Tibial nerve (tissue), 4 donors: ENCODE results near the gene LCORL. TPM values are rescaled to one million over a fixed set of nuclear protein-coding genes. Genes with fewer than 3 reads are reported as not detected.
A peak's percentile ranks its signal among the peaks of the same experiment; 100 is the strongest.
"Not testable (repeated sequence)": the region's sequence is repeated elsewhere in the genome, so short reads cannot be mapped to it uniquely, and the experiment has no call there.

Experiments
- DNase-seq, 2 donors: peaks; one replicate each; pipeline ENCODE4 v3.0.0-alpha.2; 2019; ENCODE audit warnings: low spot score in 2 of 2
- H3K27ac ChIP-seq, 4 donors: fragments of 200-600 bp; sonication (generic) in 3 of 4; one replicate each; pipeline ENCODE4 v1.5.1; 2017 to 2019; ENCODE audit warnings: mild to moderate bottlenecking in 1 of 4
- H3K27me3 ChIP-seq, 2 donors: fragments of 200-600 bp; sonication (generic) in 1 of 2; one replicate each; pipeline versions ENCODE4 v1.5.1 to v1.6.0; 2017 to 2019
- H3K36me3 ChIP-seq, 3 donors: fragments of 200-600 bp; sonication (generic); one replicate each; pipeline ENCODE4 v1.5.1; 2018 to 2019
- H3K4me1 ChIP-seq, 4 donors: fragments of 200-600 bp; sonication (generic) in 3 of 4; one replicate each; pipeline ENCODE4 v1.5.1; 2017 to 2019
- H3K4me3 ChIP-seq, 4 donors: fragments of 200-600 bp; sonication (generic) in 3 of 4; one replicate each; pipeline ENCODE4 v1.5.1; 2017 to 2019; ENCODE audit warnings: mild to moderate bottlenecking in 1 of 4, moderate library complexity in 1 of 4
- H3K9me3 ChIP-seq, 4 donors: fragments of 200-600 bp; sonication (generic) in 3 of 4; one replicate each; pipeline ENCODE4 v1.5.1; 2017 to 2019
- CTCF ChIP-seq, 5 experiments: fragments of 200-600 bp in 3 of 5; fragments of 450-650 bp in 2 of 5; sonication (generic) in 3 of 5; IDR thresholded peaks; one replicate each; pipeline ENCODE4 v1.5.1; 2016 to 2019; ENCODE audit warnings: antibody characterized with exemption in 5 of 5, mild to moderate bottlenecking in 3 of 5, moderate library complexity in 2 of 5
- EP300 ChIP-seq, 2 donors: sonication (generic); formaldehyde crosslinking; IDR thresholded peaks; one replicate each; pipeline ENCODE4 v1.6.1; 2017; ENCODE audit warnings: antibody characterized with exemption in 2 of 2, mild to moderate bottlenecking in 1 of 2
- POLR2A ChIP-seq, 2 donors: fragments of 450-650 bp; IDR thresholded peaks; one replicate each; pipeline ENCODE4 v1.6.1; 2017; ENCODE audit warnings: antibody characterized with exemption in 2 of 2, mild to moderate bottlenecking in 2 of 2, moderate library complexity in 2 of 2
- WGBS, 2 donors: methylation state at CpG; one replicate each; pipeline ENCODE4 v1.1.5; 2018; 5-methylcytosine and 5-hydroxymethylcytosine counted together
- total RNA-seq, 4 donors: library from RNA; depleted of rRNA; stranded (reverse); fragments of >200 nt; gene quantifications; one replicate each; pipeline ENCODE4 v1.1.0, GENCODE V29; 2016

The LCORL gene
- total RNA-seq, 4 donors from 2014 or later: 17.3 to 35.0 (median 18.7) TPM

DNA sequence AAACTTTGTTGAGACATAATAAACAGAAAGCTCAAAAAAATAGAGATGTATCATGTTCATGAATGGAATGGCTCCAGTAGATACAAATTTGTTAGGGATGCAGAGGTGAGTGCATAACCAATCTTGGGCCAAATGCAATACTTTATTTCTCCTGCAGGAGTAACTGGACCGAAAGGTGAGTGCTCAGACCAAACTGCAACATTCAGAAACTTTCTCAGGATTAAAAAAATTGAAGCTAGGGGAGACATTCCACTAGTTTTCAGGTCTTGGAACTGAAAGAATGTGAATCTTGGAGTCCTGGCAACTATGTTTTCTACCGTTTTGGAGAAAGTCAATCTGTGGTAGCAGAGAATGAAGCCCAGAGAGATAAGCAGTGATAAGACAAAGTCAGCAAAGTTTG, 21.2 kb upstream of the LCORL start:
- 64 to 81% methylated on average over 2 of the region's 2 CpGs for WGBS, 2 donors
- H3K9me3 ChIP-seq: no peaks in the 10 kb centered on the region
- no peaks in the 10 kb centered on the region for H3K36me3 ChIP-seq
- H3K27me3 ChIP-seq: no peaks in the 10 kb centered on the region
- H3K4me1 ChIP-seq: no peaks in the 10 kb centered on the region
- TF ChIP-seq CTCF (IDR thresholded peaks at IDR 0.05) (peak in 1 of 5 experiments; percentile 8), EP300 (IDR thresholded peaks at IDR 0.05) (no peak)
- no peak overlapping the region for H3K4me3 ChIP-seq
- no peak for DNase-seq
- no peak overlapping the region for H3K27ac ChIP-seq

DNA sequence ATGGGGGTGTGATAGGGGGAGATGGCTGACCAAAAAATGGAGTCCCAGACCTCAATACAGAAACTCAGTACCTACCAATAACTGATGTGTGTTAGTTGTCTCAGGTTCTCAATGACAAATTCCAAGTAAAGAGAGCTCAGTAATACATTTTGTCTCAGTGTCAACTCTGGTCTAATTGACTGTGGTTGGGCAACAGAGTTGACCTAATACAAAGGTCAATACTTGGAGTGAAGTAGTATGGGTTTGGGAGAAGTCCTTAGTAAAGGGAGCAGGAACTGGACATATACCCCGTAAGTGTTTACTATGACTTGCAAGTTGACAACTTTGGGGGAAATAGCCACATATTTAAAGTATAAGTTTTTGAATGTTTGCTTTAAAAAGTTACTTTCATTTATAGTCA, 20.5 kb upstream of the LCORL start:
- TF ChIP-seq EP300 (IDR thresholded peaks at IDR 0.05) (no peak), CTCF (IDR thresholded peaks at IDR 0.05) (no peak), POLR2A (IDR thresholded peaks at IDR 0.05) (no peak)
- WGBS, 2 donors: 97 to 100% methylated on average over 1 of the region's 1 CpG
- Histone ChIP-seq H3K36me3 (no peaks in the 10 kb centered on the region), H3K9me3 (no peaks in the 10 kb centered on the region), H3K4me1 (no peaks in the 10 kb centered on the region), H3K27ac (no peak overlapping the region), H3K27me3 (no peaks in the 10 kb centered on the region), H3K4me3 (no peak overlapping the region)
- no peak for DNase-seq

DNA sequence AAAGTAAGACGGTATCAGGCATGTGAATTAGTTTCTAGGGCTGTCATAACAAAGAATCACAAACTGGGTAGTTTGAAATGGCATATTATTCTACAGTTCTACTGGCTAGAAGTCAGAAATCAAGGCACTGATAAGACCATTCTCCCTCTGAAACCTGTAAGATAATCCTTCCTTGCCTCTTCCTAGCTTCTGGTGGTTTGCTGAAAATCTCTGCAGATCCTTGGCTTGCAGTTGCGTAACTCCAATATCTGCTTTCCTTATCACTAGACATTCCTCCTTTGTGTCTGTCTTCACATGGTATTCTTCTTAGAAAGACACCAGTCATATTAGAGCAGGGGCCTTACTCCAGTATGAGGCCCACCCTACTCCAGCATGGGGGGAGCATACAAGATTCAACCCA, 19.6 kb upstream of the LCORL start:
- Histone ChIP-seq H3K4me1 (no peaks in the 10 kb centered on the region), H3K9me3 (no peaks in the 10 kb centered on the region), H3K27me3 (no peaks in the 10 kb centered on the region), H3K4me3 (no peak overlapping the region), H3K27ac (no peak overlapping the region), H3K36me3 (no peaks in the 10 kb centered on the region)
- no peak for DNase-seq
- TF ChIP-seq EP300 (IDR thresholded peaks at IDR 0.05) (no peak), CTCF (IDR thresholded peaks at IDR 0.05) (no peak), POLR2A (IDR thresholded peaks at IDR 0.05) (no peak)
- 93 to 94% methylated on average over 2 of the region's 2 CpGs for WGBS, 2 donors

GRCh38 chr4:18039113-18039512, 17.6 kb upstream of the LCORL start:
- TF ChIP-seq CTCF (IDR thresholded peaks at IDR 0.05): no peak
- TF ChIP-seq POLR2A (IDR thresholded peaks at IDR 0.05): no peak
- TF ChIP-seq EP300 (IDR thresholded peaks at IDR 0.05): no peak
- no peaks in the 10 kb centered on the region for H3K27me3 ChIP-seq
- H3K36me3 ChIP-seq: no peaks in the 10 kb centered on the region
- no peak for DNase-seq
- WGBS, 2 donors: 87 to 98% methylated on average over 2 of the region's 2 CpGs
- H3K4me3 ChIP-seq: no peak overlapping the region
- no peak overlapping the region for H3K27ac ChIP-seq
- H3K4me1 ChIP-seq: no peaks in the 10 kb centered on the region
- H3K9me3 ChIP-seq: no peaks in the 10 kb centered on the region

DNA sequence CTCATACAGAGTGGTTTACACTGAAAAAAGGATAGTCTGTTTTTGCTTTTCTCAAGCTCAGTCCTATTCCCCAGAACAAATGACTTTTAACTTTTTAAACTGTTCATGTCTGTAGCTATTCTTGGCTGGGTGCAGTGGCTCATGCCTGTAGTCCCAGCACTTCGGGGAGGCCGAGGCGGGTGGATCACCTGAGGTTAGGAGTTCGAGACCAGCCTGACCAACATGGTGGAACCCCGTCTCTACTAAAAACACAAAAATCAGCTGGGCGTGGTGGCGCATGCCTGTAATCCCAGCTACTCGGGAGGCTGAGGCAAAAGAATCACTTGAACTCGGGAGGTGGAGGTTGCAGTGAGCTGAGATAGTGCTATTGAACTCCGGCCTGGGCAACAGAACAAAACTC, 14.8 kb upstream of the LCORL start:
- H3K9me3 ChIP-seq, H3K4me1 ChIP-seq, H3K27me3 ChIP-seq, DNase-seq, H3K27ac ChIP-seq, H3K4me3 ChIP-seq, H3K36me3 ChIP-seq: not testable (repeated sequence)
- WGBS, 2 donors: 86 to 89% methylated on average over 10 of the region's 10 CpGs

GRCh38 chr4:18034099-18034498, 12.5 kb upstream of the LCORL start:
- TF ChIP-seq CTCF (IDR thresholded peaks at IDR 0.05) (no peak), EP300 (IDR thresholded peaks at IDR 0.05) (no peak), POLR2A (IDR thresholded peaks at IDR 0.05) (no peak)
- Histone ChIP-seq H3K9me3 (no peaks in the 10 kb centered on the region), H3K27ac (no peak overlapping the region), H3K27me3 (no peaks in the 10 kb centered on the region), H3K36me3 (no peaks in the 10 kb centered on the region), H3K4me3 (no peak overlapping the region), H3K4me1 (no peaks in the 10 kb centered on the region)
- no peak for DNase-seq
- WGBS, 2 donors: 54 to 60% methylated on average over 2 of the region's 2 CpGs
